Vagina (tissue), 2 donors: Measurements from ENCODE around the gene TNIK. TPM values are rescaled to one million over a fixed set of nuclear protein-coding genes. Genes with fewer than 3 reads are reported as not detected.
A peak's percentile ranks its signal among the peaks of the same experiment; 100 is the strongest.

ENCODE experiments used
- DNase-seq, 2 donors: peaks; one replicate each; pipeline ENCODE4 v3.0.0-alpha.2; 2017; ENCODE audit errors: extremely low spot score in 2 of 2
- H3K27ac ChIP-seq: fragments of 200-600 bp; sonication (generic); one replicate; pipeline ENCODE4 v1.5.1; 2019
- H3K27me3 ChIP-seq: fragments of 200-600 bp; sonication (generic); one replicate; pipeline ENCODE4 v1.5.1; 2019
- H3K36me3 ChIP-seq, 2 donors: fragments of 200-600 bp; sonication (generic); one replicate each; pipeline ENCODE4 v1.5.1; 2017 to 2019
- H3K4me1 ChIP-seq: fragments of 200-600 bp; sonication (generic); one replicate; pipeline ENCODE4 v1.5.1; 2019
- H3K4me3 ChIP-seq, 2 donors: fragments of 200-600 bp; sonication (generic); 1 replicate in 1 of 2; 2 replicates in 1 of 2; pipeline ENCODE4 v1.5.1; 2016 to 2019
- H3K9me3 ChIP-seq: fragments of 200-600 bp; sonication (generic); one replicate; pipeline ENCODE4 v1.5.1; 2019
- POLR2A ChIP-seq, 2 donors: fragments of 450-650 bp; IDR thresholded peaks; one replicate each; pipeline ENCODE4 v1.6.1; 2017; ENCODE audit warnings: antibody characterized with exemption in 2 of 2, mild to moderate bottlenecking in 2 of 2, moderate library complexity in 2 of 2
- POLR2AphosphoS5 ChIP-seq, 2 donors: sonication (generic); formaldehyde crosslinking; IDR thresholded peaks; one replicate each; pipeline ENCODE4 v1.9.0; 2017; ENCODE audit warnings: antibody characterized with exemption in 2 of 2, mild to moderate bottlenecking in 2 of 2, low read depth in 1 of 2; ENCODE audit not compliant: insufficient read depth in 1 of 2
- intact Hi-C: fragments of 100-400 bp; cut with DNase I; formaldehyde crosslinking; loops from one replicate; pipeline ENCODE4 v1.15.1; 2023
- total RNA-seq: library from RNA; depleted of rRNA; stranded (reverse); fragments of >200 nt; gene quantifications from one replicate; pipeline ENCODE4 v1.2.3, GENCODE V29; 2016
- TF ChIP-seq, protein P1 (sequence below), 3 experiments: fragments of 450-650 bp in 2 of 3; fragments of 200-600 bp in 1 of 3; sonication (generic) in 1 of 3; IDR thresholded peaks; one replicate each; pipeline ENCODE4 v1.5.1; 2017 to 2019; ENCODE audit warnings: antibody characterized with exemption in 3 of 3, mild to moderate bottlenecking in 2 of 3, moderate library complexity in 2 of 3

TNIK gene
- total RNA-seq, 1 donor from 2014 or later, result 5.9 TPM

DNA sequence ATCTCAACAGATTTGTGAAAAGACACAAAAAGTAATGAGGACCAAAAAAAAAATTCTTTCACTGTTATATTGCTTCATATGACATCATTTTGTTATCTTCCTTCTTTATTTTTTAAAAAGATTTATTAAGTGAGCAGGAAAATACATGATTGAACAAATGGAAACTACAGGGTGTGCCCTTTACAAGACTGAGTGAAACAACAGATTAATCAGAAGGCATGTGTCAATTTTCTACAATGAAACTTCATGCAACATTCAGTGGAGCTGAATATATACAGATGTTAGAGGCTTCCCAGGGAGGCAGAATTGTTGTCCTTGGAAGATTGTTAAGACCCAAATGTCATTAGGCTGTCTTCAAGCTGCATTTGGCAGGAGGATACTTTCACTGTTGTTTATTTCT lies 405.3 kb downstream of the TNIK start:
- Histone ChIP-seq H3K9me3 (no peaks in the 10 kb centered on the region), H3K4me1 (no peaks in the 10 kb centered on the region), H3K27ac (no peak overlapping the region), H3K4me3 (no peak overlapping the region), H3K27me3 (no peaks in the 10 kb centered on the region), H3K36me3 (no peaks in the 10 kb centered on the region)
- intact Hi-C loops, result no loop called here
- DNase-seq, result no peak
- TF ChIP-seq, protein P1, sequence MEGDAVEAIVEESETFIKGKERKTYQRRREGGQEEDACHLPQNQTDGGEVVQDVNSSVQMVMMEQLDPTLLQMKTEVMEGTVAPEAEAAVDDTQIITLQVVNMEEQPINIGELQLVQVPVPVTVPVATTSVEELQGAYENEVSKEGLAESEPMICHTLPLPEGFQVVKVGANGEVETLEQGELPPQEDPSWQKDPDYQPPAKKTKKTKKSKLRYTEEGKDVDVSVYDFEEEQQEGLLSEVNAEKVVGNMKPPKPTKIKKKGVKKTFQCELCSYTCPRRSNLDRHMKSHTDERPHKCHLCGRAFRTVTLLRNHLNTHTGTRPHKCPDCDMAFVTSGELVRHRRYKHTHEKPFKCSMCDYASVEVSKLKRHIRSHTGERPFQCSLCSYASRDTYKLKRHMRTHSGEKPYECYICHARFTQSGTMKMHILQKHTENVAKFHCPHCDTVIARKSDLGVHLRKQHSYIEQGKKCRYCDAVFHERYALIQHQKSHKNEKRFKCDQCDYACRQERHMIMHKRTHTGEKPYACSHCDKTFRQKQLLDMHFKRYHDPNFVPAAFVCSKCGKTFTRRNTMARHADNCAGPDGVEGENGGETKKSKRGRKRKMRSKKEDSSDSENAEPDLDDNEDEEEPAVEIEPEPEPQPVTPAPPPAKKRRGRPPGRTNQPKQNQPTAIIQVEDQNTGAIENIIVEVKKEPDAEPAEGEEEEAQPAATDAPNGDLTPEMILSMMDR (IDR thresholded peaks at IDR 0.05), result no peak
- TF ChIP-seq POLR2A (IDR thresholded peaks at IDR 0.05) (no peak), POLR2AphosphoS5 (IDR thresholded peaks at IDR 0.05; ENCODE audit: insufficient read depth in 1 of 2, low read depth in 1 of 2) (no peak)

DNA sequence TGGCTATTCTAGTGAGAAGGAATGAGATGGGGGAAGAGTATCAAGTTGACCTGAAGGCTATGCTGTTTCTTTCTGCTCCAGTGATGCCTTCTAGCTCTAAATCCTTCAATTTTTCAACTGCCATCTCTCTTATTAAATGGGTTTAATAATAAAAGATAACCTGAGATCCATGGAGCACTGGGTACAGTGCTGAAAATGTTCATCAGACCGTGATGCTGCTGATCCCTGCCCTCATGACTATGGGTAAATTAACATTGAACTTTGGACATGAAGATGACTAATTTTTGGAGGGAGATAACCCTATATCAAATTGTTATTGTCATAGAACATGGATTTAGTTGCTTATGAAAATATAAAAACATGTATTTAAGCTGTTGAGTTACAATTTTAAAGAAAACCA lies 406.0 kb downstream of the TNIK start:
- no peak overlapping the region for H3K27ac ChIP-seq
- H3K36me3 ChIP-seq, result no peaks in the 10 kb centered on the region
- no peaks in the 10 kb centered on the region for H3K4me1 ChIP-seq
- H3K4me3 ChIP-seq, result no peak overlapping the region
- DNase-seq, result no peak
- no peak for TF ChIP-seq POLR2A (IDR thresholded peaks at IDR 0.05)
- TF ChIP-seq, protein P1 (IDR thresholded peaks at IDR 0.05), result no peak
- TF ChIP-seq POLR2AphosphoS5 (IDR thresholded peaks at IDR 0.05; ENCODE audit: insufficient read depth in 1 of 2, low read depth in 1 of 2), result no peak
- no peaks in the 10 kb centered on the region for H3K9me3 ChIP-seq
- intact Hi-C loops, result no loop called here
- H3K27me3 ChIP-seq, result no peaks in the 10 kb centered on the region

DNA sequence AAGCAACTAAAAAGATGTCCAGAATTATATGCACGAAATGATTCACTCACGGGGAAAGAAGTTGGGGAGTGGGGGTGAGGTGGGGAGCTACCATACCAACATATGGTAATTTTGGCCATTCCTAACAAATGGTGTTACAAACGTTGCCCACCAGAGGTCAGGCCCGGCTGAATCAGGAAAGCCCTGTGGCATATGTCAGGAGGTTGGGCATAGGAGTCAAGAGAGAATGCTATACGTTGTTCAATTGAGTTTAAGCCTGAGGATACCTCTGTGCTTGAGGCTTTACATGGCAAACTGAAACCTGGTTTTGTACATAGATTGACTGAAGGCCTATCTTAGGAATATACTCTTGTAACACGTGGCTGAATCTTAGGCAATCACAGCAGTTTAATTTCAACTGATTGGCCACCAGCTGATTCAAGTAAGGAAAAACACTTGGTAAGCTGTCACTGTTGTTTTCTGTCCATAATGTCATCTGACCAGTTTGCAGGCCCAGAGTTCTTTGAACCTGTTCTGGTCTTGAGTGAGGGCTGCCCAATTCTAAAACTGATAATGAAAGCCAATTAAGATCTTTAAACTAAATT lies 410.3 kb downstream of the TNIK start:
- Histone ChIP-seq H3K36me3 (no peaks in the 10 kb centered on the region), H3K4me1 (no peaks in the 10 kb centered on the region), H3K4me3 (no peak overlapping the region), H3K27me3 (no peaks in the 10 kb centered on the region), H3K27ac (no peak overlapping the region), H3K9me3 (no peaks in the 10 kb centered on the region)
- intact Hi-C loops, result loop anchor here (10.0 kb wide), 1 partner anchor 515 kb away; no protein-coding TSS in a partner anchor
- DNase-seq, result no peak
- TF ChIP-seq POLR2A (IDR thresholded peaks at IDR 0.05), result no peak
- TF ChIP-seq, protein P1 (IDR thresholded peaks at IDR 0.05), result peak in 2 of 3 experiments; percentile 30 to 35

DNA sequence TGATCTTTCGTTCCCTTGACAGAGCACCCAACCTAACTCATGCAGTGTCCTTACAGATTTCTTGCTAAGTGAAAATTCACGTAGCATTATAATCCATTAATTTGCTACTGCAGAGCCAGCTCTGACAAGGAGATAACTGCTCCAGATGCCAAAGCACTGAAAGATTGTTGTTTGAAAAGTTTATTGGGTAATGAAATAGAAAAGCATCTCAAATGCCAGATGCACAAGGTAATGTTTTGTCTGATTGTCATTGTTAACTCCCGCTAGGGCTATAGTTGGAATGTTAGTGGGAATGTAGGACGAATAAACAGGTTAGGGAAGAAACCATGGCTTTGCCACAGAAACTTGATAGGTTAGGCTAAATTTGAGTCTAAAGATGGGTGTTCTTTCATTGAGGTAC lies 413.4 kb downstream of the TNIK start:
- no peak for DNase-seq
- no peaks in the 10 kb centered on the region for H3K9me3 ChIP-seq
- intact Hi-C loops, result loop anchor here (10.0 kb wide), 1 partner anchor 518 kb away; no protein-coding TSS in a partner anchor
- H3K27me3 ChIP-seq, result no peaks in the 10 kb centered on the region
- no peak overlapping the region for H3K4me3 ChIP-seq
- TF ChIP-seq POLR2AphosphoS5 (IDR thresholded peaks at IDR 0.05; ENCODE audit: insufficient read depth in 1 of 2, low read depth in 1 of 2) (no peak), POLR2A (IDR thresholded peaks at IDR 0.05) (no peak)
- TF ChIP-seq, protein P1 (IDR thresholded peaks at IDR 0.05), result no peak
- H3K27ac ChIP-seq, result no peak overlapping the region
- H3K36me3 ChIP-seq, result no peaks in the 10 kb centered on the region
- no peaks in the 10 kb centered on the region for H3K4me1 ChIP-seq
